PC-3 (cell line): ENCODE data around the gene EXOSC10. TPM values are rescaled to one million over a fixed set of nuclear protein-coding genes. Genes with fewer than 3 reads are reported as not detected.

Experiments used
- ATAC-seq: fragments of 200-7000 bp; cut with Tn5 transposase; 2 replicates; pipeline ENCODE4 v1.9.1; 2020; ENCODE audit warnings: mild to moderate bottlenecking, moderate library complexity
- BruUV-seq: library from RNA; stranded (reverse); fragments of 400-500 nt; replicated peaks from 2 replicates; lab custom pipeline; 2021; lab: Mats Ljungman, UMichigan
- CTCF ChIA-PET: fragments of 300-600 bp; sonication (Branson Sonifier 250); formaldehyde crosslinking; loops from one replicate; lab custom pipeline; 2022; ENCODE audit warnings: antibody characterized with exemption; lab: Charles Lee
- POLR2A ChIA-PET: fragments of 300-600 bp; sonication (Branson Sonifier 250); formaldehyde crosslinking; loops from one replicate; lab custom pipeline; 2022; ENCODE audit warnings: antibody characterized with exemption; ENCODE audit not compliant: unreplicated experiment; lab: Charles Lee
- DNase-seq: peaks from one replicate; pipeline ENCODE4 v3.0.0-alpha.2; 2015
- H2AFZ ChIP-seq: fragments of 300-600 bp; sonication (generic); 2 replicates; pipeline ENCODE4 v1.6.0; 2016; ENCODE audit warnings: antibody characterized with exemption, low read length
- H3F3A ChIP-seq: fragments of 300-600 bp; sonication (generic); one replicate; pipeline ENCODE4 v1.6.0; 2017; ENCODE audit warnings: antibody characterized with exemption, low read length, control low read depth, mild to moderate bottlenecking; ENCODE audit not compliant: unreplicated experiment
- H3K27ac ChIP-seq: fragments of 300-600 bp; sonication (generic); 2 replicates; pipeline ENCODE4 v1.5.1; 2016; ENCODE audit warnings: mild to moderate bottlenecking, low read length
- H3K27me3 ChIP-seq: fragments of 300-600 bp; sonication (generic); 2 replicates; pipeline ENCODE4 v1.6.1; 2016; ENCODE audit warnings: low read length, mixed read lengths
- H3K36me3 ChIP-seq: fragments of 300-600 bp; sonication (generic); 2 replicates; pipeline ENCODE4 v1.6.1; 2016; ENCODE audit warnings: low read depth, mixed run types, low read length, mixed read lengths
- H3K4me1 ChIP-seq: fragments of 300-600 bp; sonication (generic); 2 replicates; pipeline ENCODE4 v1.5.1; 2016; ENCODE audit warnings: low read length; ENCODE audit not compliant: insufficient read depth
- H3K4me2 ChIP-seq: fragments of 300-600 bp; sonication (generic); 2 replicates; pipeline ENCODE4 v1.6.0; 2016; ENCODE audit warnings: low read length
- H3K4me3 ChIP-seq: fragments of 300-600 bp; sonication (generic); 2 replicates; pipeline ENCODE4 v1.5.1; 2016; ENCODE audit warnings: mild to moderate bottlenecking, low read length, mixed read lengths
- H3K79me2 ChIP-seq: fragments of 300-600 bp; sonication (generic); 2 replicates; pipeline ENCODE4 v1.6.1; 2017; ENCODE audit warnings: low read length, mixed read lengths
- H3K9ac ChIP-seq: fragments of 300-600 bp; sonication (generic); 2 replicates; pipeline ENCODE4 v1.6.0; 2016; ENCODE audit warnings: mild to moderate bottlenecking, low read length
- H3K9me2 ChIP-seq: fragments of 300-600 bp; sonication (generic); replicated peaks from 2 replicates; pipeline ENCODE4 v1.6.1; 2016; ENCODE audit warnings: mixed run types, low read length, mixed read lengths
- H3K9me3 ChIP-seq: fragments of 300-600 bp; sonication (generic); 2 replicates; pipeline ENCODE4 v1.6.1; 2016; ENCODE audit warnings: low read length, mixed read lengths
- H4K20me1 ChIP-seq: fragments of 300-600 bp; sonication (generic); 2 replicates; pipeline ENCODE4 v1.6.1; 2016; ENCODE audit warnings: low read length, mixed read lengths
- EZH2 ChIP-seq: fragments of 300-600 bp; sonication (generic); IDR thresholded peaks from one replicate; pipeline ENCODE4 v1.6.1; 2017; ENCODE audit warnings: antibody characterized with exemption, mild to moderate bottlenecking, low read length; ENCODE audit not compliant: unreplicated experiment
- EZH2phosphoT487 ChIP-seq: fragments of 300-600 bp; sonication (generic); IDR thresholded peaks from 2 replicates; pipeline ENCODE4 v1.6.1; 2018; ENCODE audit warnings: mild to moderate bottlenecking, antibody characterized with exemption, low read length, borderline replicate concordance
- intact Hi-C: fragments of 100-400 bp; cut with micrococcal nuclease; formaldehyde crosslinking; loops from 2 replicates; pipeline ENCODE4 v1.9.0; 2023
- total RNA-seq: library from RNA; depleted of rRNA; stranded (reverse); fragments of >200 nt; gene quantifications from 2 replicates; pipeline ENCODE4 v1.2.3, GENCODE V29; 2014
- TF ChIP-seq, protein P1 (sequence below): fragments of 300-600 bp; sonication (generic); conservative IDR thresholded peaks from 2 replicates; pipeline ENCODE4 v1.5.1; 2017; ENCODE audit warnings: antibody characterized with exemption, low read depth, mild to moderate bottlenecking, low read length

The EXOSC10 gene
- total RNA-seq, 1 experiment from 2014 or later, result 96.3 TPM

DNA sequence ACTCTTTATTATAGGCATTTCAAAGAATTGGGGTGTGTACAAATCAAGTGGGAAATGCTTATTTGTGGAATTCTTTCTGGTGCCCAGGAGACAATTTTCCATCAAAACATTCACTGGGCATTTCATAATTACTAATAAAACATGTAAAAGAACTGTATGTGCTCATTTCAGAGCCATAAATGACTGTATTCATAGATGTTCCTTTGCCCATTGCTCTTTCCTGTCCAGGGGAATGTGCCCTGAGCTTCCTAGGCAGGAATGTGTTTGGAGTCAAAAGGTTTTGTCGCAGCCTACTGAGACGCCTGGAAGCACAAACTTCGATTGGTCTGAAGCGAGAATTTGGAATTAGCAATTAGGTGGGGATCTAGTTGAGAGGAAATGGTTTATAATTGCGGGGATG lies 43.7 kb upstream of the EXOSC10 start:
- Histone ChIP-seq H3K79me2 (no peaks in the 10 kb centered on the region), H3K4me1 (peaks cover 38% of the 10 kb centered on the region), H3K27ac (no peak overlapping the region), H3K36me3 (peaks cover 40% of the 10 kb centered on the region; the same call in 1 of the 2 replicates), H3K9ac (no peak overlapping the region), H3F3A (peaks cover 9% of the 10 kb centered on the region), H3K9me3 (no peaks in the 10 kb centered on the region), H2AFZ (no peak overlapping the region), H4K20me1 (no peaks in the 10 kb centered on the region), H3K27me3 (no peaks in the 10 kb centered on the region), H3K4me3 (no peak overlapping the region), H3K9me2 (no peaks in the 10 kb centered on the region), H3K4me2 (no peak overlapping the region)
- ChIA-PET POLR2A (no interaction called here), CTCF (no interaction called here)
- ATAC-seq, result no peak
- intact Hi-C loops, result no loop called here
- TF ChIP-seq EZH2phosphoT487 (no peak), EZH2 (no peak)
- TF ChIP-seq, protein P1, sequence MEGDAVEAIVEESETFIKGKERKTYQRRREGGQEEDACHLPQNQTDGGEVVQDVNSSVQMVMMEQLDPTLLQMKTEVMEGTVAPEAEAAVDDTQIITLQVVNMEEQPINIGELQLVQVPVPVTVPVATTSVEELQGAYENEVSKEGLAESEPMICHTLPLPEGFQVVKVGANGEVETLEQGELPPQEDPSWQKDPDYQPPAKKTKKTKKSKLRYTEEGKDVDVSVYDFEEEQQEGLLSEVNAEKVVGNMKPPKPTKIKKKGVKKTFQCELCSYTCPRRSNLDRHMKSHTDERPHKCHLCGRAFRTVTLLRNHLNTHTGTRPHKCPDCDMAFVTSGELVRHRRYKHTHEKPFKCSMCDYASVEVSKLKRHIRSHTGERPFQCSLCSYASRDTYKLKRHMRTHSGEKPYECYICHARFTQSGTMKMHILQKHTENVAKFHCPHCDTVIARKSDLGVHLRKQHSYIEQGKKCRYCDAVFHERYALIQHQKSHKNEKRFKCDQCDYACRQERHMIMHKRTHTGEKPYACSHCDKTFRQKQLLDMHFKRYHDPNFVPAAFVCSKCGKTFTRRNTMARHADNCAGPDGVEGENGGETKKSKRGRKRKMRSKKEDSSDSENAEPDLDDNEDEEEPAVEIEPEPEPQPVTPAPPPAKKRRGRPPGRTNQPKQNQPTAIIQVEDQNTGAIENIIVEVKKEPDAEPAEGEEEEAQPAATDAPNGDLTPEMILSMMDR, result no peak
- BruUV-seq, result no TSS peak
- no peak for DNase-seq

DNA sequence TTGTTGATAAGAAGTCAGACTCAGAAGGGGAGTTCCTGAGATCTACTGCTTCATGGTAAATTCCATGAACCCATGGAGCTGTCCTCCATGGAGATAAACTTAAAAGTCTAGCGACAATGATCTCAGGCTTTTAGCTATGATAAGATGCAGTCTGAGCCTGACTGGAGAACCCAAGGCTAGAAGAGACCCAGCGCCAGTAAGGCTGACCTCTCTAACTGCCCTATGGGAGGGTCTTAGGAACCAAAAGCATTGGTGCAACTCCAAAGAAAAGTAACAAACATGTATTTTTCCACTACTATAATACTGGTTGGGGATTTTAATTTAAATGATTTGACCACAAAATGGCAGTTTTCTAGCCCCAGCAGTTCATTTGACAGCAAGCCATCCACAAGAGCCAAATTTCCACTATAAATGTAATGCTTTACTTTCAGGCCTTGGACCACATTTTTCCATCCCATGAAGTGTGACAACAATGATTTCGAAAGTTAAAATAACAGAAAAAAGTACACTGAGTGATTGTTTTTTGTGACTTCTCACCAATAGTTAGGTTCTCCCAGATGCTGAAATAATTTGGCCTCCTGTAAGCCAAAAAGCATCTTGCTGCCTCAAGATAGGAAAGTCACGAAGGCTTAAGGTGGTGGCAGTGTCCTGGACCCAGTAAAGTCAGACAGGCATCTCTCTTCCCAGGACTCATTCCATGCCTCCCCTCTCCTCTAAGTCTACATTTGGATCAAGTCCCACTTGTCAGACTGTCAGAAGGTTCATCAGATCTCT lies 43.1 kb upstream of the EXOSC10 start:
- no peaks in the 10 kb centered on the region for H3K27me3 ChIP-seq
- intact Hi-C loops, result no loop called here
- H2AFZ ChIP-seq, result no peak overlapping the region
- BruUV-seq, result no TSS peak
- peaks cover 7% of the 10 kb centered on the region for H3F3A ChIP-seq
- H3K79me2 ChIP-seq, result no peaks in the 10 kb centered on the region
- H3K36me3 ChIP-seq, result peaks cover 46% of the 10 kb centered on the region
- no peak overlapping the region for H3K4me3 ChIP-seq
- H3K9me3 ChIP-seq, result no peaks in the 10 kb centered on the region
- TF ChIP-seq, protein P1, result no peak
- TF ChIP-seq EZH2phosphoT487 (no peak), EZH2 (no peak)
- H3K4me2 ChIP-seq, result no peak overlapping the region
- ChIA-PET POLR2A (no interaction called here), CTCF (no interaction called here)
- DNase-seq (no peak), ATAC-seq (no peak)
- no peak overlapping the region for H3K9ac ChIP-seq
- no peaks in the 10 kb centered on the region for H4K20me1 ChIP-seq
- H3K4me1 ChIP-seq, result peaks cover 38% of the 10 kb centered on the region
- no peak overlapping the region for H3K27ac ChIP-seq
- H3K9me2 ChIP-seq, result no peaks in the 10 kb centered on the region

DNA sequence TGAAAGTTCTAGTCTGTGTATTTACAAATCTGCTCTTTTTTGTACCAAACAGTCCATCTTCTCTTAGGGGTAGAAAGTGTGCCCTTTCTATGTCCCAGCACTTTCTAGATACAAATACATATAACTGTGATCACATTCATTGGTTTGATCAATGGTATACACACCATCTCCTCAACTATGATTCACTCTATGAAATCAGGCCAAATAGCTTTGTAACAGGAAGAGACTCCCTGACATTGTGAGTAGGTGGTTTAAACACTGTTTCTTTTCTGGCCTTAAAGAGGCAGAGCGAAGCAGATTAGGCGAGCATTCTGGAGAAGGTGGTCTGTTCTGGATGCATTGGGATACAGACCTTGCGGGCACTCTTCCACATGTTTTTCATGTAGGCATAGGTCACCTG lies 39.3 kb upstream of the EXOSC10 start:
- Histone ChIP-seq H3K27me3 (no peaks in the 10 kb centered on the region), H2AFZ (no peak overlapping the region), H3K36me3 (peaks cover 28% of the 10 kb centered on the region), H3K4me3 (no peak overlapping the region), H3K9me3 (no peaks in the 10 kb centered on the region), H3K4me1 (peaks cover 40% of the 10 kb centered on the region), H4K20me1 (no peaks in the 10 kb centered on the region), H3K79me2 (no peaks in the 10 kb centered on the region), H3K4me2 (peak overlapping the region; percentile 59), H3K9ac (no peak overlapping the region), H3F3A (no peaks in the 10 kb centered on the region), H3K9me2 (no peaks in the 10 kb centered on the region), H3K27ac (peak overlapping the region; percentile 69)
- ChIA-PET CTCF (no interaction called here), POLR2A (interaction anchor here (1.0 kb wide), 1 partner anchor 9 kb away, joined by 5 read pairs; no protein-coding TSS in a partner anchor)
- intact Hi-C loops, result no loop called here
- BruUV-seq, result no TSS peak
- TF ChIP-seq EZH2phosphoT487 (no peak), EZH2 (no peak)
- TF ChIP-seq, protein P1, result no peak
- DNase-seq (peak; percentile 75), ATAC-seq (peak; percentile 49)
